ENCODE measurements around the gene TRIM58.

TRIM58 gene, protein sequence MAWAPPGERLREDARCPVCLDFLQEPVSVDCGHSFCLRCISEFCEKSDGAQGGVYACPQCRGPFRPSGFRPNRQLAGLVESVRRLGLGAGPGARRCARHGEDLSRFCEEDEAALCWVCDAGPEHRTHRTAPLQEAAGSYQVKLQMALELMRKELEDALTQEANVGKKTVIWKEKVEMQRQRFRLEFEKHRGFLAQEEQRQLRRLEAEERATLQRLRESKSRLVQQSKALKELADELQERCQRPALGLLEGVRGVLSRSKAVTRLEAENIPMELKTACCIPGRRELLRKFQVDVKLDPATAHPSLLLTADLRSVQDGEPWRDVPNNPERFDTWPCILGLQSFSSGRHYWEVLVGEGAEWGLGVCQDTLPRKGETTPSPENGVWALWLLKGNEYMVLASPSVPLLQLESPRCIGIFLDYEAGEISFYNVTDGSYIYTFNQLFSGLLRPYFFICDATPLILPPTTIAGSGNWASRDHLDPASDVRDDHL

DNA sequence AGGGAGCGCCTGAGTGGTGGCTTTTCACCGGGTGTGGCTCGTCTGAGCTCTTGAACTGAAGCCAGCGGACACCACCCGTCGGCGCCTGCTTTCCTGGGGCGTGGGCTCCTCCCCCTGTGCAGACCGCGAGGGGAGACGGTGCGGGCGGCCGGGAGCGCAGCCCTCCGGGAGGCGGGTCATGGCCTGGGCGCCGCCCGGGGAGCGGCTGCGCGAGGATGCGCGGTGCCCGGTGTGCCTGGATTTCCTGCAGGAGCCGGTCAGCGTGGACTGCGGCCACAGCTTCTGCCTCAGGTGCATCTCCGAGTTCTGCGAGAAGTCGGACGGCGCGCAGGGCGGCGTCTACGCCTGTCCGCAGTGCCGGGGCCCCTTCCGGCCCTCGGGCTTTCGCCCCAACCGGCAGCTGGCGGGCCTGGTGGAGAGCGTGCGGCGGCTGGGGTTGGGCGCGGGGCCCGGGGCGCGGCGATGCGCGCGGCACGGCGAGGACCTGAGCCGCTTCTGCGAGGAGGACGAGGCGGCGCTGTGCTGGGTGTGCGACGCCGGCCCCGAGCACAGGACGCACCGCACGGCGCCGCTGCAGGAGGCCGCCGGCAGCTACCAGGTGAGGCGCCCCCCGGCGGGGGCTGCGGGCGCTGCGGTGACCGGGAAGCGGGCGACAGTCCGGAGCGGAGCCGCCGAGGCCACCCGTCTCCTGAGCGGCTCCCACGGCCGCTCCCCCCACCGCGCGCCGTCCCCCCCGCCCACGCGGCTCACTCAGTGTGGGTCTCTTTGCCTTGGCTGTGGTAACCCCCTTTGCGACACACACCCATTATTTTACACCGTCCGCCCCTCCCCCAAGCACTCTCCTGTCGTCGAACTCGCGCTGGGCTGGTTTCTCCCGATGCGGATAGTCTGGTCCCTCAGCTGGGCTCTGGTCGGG lies at the start of gene TRIM58:
Gene TRIM58, plus strand, starts transcription at position 119 of the 916 bp plus-strand sequence. Its CDS starts 60 bp downstream, at position 179.
- no peak for DNase-seq (ENCODE audit: low spot score)

DNA sequence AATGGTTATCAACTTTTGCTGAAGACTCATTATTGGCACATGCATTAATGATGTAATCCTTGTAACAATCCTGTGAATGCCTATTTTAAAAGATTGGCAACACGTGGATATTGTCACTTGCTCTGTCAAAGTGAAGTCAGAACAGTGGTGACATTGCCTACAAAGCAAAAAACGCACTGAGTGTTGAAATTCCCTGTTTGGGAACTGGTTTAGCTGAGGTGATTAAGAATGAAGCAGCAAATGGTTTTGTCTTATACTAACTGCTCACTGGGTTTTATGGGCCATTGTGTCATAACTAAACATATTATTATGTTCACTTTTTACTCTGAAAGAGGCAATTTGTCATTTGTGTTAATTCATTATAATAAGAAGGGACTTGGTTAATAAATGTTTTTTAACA lies 44.4 kb upstream of the TRIM58 start:
- no peak for DNase-seq (ENCODE audit: low spot score)

GRCh38 chr1:247822060-247822459 lies 34.9 kb upstream of the TRIM58 start:
- no peak for DNase-seq (ENCODE audit: low spot score)

DNA sequence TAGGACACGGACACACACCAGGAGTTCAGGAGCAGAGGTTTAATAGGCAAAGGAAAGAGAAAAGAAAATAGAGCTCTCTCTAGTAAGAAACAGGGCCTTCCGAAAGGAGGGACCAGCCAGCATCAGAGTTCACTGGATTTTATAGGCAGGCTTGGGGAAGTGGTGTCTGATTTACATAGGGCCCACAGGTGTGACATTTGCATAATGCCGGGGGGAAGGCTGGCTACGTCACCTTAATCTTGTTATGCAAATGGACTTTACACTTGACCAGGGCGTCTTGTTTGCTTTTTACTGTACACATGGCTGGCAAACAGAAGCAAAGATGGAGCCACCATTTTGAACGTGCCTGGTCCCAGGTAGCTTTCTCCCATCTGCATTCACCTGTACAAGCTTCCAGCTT lies 33.0 kb upstream of the TRIM58 start, which contains the start of gene OR14A16:
Gene OR14A16, minus strand, starts transcription at position 97 of the 400 bp plus-strand sequence. CDS start 8,390 bp downstream, outside the sequence.
- no peak for DNase-seq (ENCODE audit: low spot score)

- DNase-seq (ENCODE audit: low spot score) = no peak
These were observed 31.6 kb upstream of the TRIM58 start for GRCh38 chr1:247825362-247825761.

DNA sequence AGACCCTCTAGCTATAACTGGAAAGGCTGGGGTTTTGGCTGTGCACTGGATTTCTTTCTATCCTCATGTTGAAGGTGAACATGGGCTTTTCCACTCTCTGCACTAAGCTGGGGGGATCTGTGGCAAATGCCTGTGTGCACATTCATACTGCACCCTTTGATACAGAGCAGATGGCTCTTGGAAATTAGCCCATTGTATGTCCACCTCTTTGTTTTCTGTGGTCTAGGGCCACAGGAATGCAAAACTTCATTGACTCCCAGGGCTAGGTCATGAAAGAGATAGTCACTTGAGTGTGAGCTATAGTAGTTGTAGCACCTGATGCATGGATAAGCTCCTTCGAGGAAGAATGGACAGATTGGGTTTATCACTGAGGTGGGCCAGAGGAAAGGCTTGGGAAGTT lies 27.3 kb upstream of the TRIM58 start:
- no peak for DNase-seq (ENCODE audit: low spot score)

DNA sequence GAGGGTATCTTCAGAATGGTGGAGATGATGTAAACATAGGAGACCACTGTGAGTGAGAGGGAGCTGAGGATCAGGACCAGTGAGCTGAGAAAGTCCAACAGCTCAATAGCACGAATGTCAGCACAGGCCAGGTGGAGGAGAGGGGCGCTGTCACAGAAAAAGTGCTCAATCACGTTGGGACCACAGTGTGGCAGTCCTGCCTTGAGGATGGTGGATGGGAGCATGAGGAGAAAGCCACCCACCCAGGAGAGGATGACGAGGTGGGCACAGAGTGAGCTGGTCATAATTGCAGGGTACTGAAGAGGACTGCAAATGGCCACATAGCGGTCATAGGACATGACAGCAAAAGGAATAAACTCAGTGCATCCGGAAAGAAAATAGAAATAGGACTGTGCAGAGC lies 23.4 kb upstream of the TRIM58 start:
- DNase-seq (ENCODE audit: low spot score) = no peak

DNA sequence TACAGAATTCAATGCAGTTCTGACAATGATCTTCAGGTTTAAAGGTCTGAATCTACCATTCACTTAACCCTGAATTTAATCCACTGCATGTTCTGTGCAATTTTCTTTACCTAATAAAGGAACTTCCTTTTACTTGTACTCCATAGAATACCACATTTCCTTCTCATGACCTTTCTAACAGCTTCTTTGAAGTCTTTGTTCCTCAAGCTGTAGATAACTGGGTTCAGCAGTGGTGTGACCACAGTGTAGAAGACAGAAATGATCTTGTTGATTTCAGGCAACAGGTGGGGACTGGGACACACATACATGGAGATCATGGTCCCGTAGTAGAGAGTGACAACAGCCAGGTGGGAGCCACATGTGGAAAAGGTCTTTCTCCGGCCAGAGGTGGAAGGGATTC lies 16.2 kb upstream of the TRIM58 start:
- DNase-seq (ENCODE audit: low spot score) = no peak

DNA sequence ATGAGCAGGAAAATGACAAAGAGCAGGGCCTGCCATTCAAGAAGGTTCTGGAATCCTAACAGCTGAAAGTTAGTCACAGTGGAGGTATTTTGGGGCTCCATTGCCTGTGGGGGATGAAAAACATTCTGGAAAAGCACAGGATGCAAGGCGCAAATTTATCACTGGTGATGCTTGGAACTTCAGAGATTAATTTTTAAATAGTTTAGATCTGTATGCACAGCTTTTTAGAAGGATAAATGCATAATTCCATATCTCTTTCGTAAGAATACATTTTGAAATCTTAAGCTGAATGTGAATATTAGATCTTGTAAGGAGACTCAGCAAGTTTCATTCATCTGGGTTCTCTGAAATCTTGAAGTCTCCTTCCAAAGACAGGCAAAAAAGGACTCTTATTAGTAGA lies 15.2 kb upstream of the TRIM58 start, which contains the start of gene OR11L1:
Gene OR11L1, minus strand, starts transcription at position 101 of the 400 bp plus-strand sequence. Its CDS starts 0 bp downstream, at position 101.
- no peak for DNase-seq (ENCODE audit: low spot score)

- DNase-seq (ENCODE audit: low spot score) = no peak
These were observed 13.6 kb upstream of the TRIM58 start for GRCh38 chr1:247843411-247843810.

GRCh38 chr1:247845011-247845692 lies 11.8 kb upstream of the TRIM58 start:
- DNase-seq (ENCODE audit: low spot score) = no peak

GRCh38 chr1:247845693-247846017 lies 11.3 kb upstream of the TRIM58 start:
- no peak for DNase-seq (ENCODE audit: low spot score)

DNA sequence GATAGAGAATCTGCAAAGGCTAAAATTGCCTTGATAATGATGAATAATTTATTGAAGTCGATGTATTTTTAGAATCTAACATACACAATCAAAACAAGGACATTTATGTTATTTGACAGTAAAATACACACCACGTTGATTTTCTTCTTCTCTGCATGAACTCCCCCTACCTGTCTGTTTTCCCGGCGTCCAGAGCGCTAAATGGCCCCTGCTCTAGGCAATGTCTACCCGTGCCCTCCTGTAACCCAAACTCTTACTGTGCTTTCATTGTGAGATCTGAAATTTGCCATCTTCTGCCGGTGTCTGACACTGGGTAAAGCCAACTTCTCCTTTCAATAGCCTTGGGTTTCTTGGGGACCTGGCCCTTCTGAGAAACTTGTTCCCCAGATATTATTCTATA lies 8.6 kb upstream of the TRIM58 start:
- DNase-seq (ENCODE audit: low spot score) = no peak

- no peak for DNase-seq (ENCODE audit: low spot score)
These were observed 7.4 kb upstream of the TRIM58 start for GRCh38 chr1:247849616-247850015.

GRCh38 chr1:247854899-247855545 lies 2.0 kb upstream of the TRIM58 start:
- no peak for DNase-seq (ENCODE audit: low spot score)

DNA sequence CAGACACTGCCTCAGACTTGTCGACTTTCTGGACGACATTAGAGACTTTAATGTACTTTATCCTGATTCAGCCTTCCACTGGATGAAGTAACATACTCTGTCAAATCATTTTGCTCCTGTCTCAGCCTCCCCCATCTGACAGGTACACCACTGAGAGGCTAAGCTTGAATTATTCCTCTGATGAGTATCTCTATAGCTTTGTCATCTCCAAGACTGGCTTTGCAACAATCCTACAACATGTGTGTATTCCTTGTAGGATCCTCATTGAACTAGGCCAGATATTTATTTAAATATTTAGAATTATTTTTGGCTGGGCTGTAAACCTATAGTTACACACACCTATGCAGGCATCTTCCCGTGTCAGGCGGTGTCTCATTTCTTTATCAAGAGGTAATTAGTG lies 1.1 kb upstream of the TRIM58 start:
- no peak for DNase-seq (ENCODE audit: low spot score)

- DNase-seq (ENCODE audit: low spot score) = no peak
These were observed 1.1 kb downstream of the TRIM58 start for GRCh38 chr1:247857985-247858619.

DNA sequence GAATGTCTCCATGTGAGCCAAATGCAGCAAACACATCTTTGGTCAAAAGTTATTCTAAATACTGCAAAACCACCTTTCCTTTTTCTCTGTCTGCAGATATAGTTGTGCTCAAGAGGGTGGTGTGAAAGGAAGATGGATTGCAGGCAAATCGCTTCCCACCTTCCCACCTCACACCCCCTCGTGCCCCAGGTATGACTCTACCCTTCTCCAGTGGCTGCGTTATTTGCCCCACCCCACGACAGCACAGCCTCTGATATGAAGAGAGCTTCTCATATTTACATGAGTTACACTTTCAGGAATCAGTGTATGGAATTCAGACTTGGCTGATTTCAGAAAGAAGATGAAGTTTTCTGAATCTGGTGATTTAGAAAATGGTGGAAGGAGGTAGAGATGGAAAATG lies 5.8 kb downstream of the TRIM58 start:
- DNase-seq (ENCODE audit: low spot score) = no peak

DNA sequence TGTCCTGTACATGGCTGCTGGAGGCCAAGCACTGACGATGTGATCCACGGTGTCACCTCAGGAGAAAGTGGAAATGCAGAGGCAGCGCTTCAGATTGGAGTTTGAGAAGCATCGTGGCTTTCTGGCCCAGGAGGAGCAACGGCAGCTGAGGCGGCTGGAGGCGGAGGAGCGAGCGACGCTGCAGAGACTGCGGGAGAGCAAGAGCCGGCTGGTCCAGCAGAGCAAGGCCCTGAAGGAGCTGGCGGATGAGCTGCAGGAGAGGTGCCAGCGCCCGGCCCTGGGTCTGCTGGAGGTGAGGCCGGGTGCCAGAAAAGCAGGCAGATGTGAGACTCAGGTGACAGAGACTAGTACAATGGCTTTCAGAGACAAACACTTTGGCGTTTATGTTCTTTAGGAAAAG lies 7.7 kb downstream of the TRIM58 start:
- no peak for DNase-seq (ENCODE audit: low spot score)

- no peak for DNase-seq (ENCODE audit: low spot score)
These were observed 8.4 kb downstream of the TRIM58 start for GRCh38 chr1:247865416-247865815.

DNA sequence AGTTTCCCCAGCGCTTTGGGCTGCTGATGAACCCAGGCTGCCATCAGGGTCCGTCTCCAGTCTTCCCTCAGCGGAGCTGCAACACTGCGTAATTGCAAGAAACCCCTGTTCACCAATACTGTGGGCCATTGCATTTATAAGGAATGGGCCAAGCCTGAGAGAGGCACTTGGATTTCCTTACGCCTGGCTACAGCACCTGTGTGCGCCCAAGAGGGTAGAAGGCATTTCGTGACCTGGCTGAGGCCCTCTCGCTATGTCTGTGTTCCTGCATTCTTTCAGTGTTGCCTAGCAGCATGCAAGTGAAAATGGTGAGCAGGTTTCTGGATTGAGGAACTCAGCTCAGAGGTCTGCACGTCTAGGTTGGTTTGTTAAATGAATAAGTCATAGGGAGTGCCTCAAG lies 26.4 kb downstream of the TRIM58 start:
- DNase-seq (ENCODE audit: low spot score) = no peak

All from CD4-positive, alpha-beta T cell treated with Interleukin-6 at 100 ng/mL for 8 hours (primary cell).